Hematopoietic multipotent progenitor cell treated with erythropoietin and hydrocortisone succinate and interleukin-3 and kit ligand, for 17 days (in vitro differentiated cells): ENCODE results near the gene IL27RA.

Source experiments
- DNase-seq: peaks from one replicate; pipeline ENCODE4 v3.0.0-alpha.2; 2015; ENCODE audit warnings: low spot score

The IL27RA gene

DNA sequence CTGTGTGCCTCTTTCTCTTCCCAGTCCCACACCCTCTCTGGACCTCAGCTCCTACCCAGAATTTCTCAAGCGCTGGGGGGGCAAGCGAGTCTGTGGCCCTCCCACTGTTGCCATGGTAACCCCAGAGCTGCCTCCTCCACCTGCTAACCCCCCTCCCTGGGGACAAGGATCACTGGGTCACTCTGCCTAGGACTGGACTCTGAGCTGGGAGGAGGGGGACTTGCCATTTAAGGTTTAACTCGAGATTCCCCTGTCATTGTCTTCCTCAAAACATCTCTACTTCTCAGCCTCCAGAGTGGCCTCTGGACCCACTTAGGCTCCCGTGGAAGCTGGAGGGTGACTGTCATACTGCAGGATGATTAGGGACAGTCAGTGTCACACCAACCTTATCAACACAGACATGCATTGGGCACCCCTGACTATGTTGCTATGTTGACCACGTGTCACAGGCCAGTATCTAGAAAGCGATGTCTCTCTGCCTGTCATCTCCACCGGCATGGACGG is 28.1 kb downstream of the IL27RA start:
- peak; percentile 19 for DNase-seq

DNA sequence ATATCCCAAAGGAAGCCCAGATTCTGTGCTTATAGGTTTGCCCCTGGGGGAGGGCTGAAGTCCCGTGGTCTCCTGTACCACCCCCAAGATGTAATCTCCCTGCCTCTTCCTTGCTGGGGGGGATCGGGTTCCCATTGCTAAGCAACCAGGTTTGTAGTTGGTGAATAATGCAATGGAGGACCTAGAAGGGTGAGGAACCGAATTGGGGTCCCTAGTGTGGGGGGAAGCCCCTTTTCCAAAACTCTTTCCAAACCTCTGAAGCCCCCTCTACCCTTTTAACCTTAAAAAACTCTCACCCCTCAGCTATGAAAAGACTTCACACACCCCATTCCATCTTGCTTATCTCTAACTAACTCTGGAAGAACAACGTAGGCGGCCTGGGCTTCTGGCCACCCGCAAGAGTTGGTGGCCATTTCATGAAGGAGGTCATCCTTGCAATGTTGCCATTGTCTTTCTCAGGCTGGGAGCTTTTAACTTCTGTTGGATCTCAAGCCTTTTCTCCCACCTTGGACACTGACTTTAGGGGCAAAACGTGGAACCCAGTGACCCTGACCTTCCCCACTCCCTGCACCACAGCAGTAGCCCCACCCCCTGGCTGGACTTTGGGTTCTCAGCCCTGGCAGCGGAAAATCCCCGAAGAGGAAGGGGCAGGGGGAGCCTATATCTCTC is 29.7 kb downstream of the IL27RA start:
- no peak for DNase-seq

DNA sequence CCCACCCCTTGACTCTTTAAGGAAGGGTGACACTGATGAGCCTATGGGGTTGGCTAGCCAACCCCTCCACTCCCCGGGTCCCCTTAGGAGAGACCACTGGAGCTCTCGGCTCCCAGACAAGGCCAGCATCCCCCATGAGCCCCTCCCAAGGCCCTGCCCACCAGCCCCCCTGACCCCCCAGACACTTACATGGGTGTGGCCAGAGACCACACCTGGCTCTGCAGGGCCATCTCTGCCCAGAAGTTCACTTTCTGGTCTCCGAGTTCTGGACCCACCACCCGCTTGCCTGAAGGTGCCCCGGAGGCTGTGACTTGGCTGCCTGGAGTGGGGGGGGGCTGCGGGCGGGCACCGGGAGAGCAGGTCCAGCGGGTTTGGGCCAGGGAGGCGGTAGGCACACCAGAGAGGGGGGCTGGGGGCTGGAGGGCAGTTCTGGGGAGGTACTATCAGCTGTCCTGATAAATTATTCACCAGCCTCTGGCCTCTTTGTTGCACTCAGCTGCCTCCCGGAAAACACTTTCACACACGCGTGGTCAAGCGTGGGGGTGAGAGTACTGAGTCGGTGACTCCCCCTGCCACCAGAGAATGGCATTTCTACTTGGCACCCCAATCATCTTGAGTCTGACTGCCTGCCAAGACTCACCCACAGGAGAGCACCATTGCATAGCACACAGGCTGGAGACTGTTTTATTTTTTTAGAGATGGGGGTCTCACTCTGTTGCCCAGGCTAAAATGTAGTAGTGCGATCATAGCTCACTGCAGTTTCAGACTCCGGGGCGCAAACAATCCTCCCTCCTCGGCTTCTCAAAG is 30.4 kb downstream of the IL27RA start, which contains the start of gene PALM3:
Gene PALM3, minus strand, starts transcription at position 326 of the 807 bp plus-strand sequence. Its CDS starts 96 bp downstream, at position 230.
- no peak for DNase-seq

DNA sequence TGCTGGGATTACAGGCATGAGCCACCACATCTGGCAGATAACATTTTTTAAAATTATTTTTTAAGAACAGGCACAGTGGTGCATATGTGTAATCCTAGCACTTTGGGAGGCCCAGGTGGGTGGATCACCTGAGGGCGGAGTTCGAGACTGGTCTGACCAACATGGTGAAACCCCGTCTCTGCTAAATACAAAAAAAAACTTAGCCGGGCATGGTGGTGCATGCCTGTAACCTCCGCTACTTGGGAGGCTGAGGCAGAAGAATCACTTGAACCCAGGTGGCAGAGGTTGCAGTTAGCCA is 30.9 kb downstream of the IL27RA start:
- no peak for DNase-seq

DNA sequence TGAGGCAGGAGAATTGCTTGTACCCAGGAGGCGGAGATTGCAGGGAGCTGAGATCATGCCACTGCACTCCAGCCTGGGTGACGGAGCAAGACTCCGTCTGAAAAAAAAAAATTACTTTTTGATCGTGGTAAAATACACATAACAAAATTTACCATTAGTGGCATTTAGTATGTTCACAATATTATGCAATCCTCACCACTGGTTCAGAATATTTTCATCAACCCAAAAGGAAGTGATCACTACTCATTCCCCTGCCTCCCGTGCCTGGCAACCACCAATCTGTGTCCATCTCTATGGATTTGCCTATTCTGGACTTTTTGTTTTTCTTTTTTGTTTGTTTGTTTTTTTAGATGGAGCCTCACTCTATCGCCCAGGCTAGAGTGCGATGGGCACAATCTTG is 31.5 kb downstream of the IL27RA start:
- no peak for DNase-seq

DNA sequence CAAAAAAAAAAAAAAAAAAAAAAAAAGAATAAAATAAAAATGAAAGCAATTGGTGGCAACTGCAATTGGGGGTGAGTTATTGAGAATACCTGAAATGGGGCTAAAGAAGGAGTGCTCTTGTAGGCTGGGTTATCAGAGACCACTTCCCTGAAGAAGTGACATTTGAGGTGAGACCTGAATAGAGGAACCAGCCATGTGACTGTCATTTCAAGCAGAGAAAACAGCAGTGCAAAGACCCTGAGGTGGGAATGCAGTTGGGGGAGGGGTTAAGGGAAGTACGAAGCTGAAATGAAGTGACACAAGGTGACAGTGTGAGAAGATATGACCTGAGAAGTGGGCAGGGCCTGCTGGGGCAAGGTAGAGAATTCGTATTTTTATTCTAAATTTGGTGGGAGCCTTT is 34.6 kb downstream of the IL27RA start:
- DNase-seq = no peak

DNA sequence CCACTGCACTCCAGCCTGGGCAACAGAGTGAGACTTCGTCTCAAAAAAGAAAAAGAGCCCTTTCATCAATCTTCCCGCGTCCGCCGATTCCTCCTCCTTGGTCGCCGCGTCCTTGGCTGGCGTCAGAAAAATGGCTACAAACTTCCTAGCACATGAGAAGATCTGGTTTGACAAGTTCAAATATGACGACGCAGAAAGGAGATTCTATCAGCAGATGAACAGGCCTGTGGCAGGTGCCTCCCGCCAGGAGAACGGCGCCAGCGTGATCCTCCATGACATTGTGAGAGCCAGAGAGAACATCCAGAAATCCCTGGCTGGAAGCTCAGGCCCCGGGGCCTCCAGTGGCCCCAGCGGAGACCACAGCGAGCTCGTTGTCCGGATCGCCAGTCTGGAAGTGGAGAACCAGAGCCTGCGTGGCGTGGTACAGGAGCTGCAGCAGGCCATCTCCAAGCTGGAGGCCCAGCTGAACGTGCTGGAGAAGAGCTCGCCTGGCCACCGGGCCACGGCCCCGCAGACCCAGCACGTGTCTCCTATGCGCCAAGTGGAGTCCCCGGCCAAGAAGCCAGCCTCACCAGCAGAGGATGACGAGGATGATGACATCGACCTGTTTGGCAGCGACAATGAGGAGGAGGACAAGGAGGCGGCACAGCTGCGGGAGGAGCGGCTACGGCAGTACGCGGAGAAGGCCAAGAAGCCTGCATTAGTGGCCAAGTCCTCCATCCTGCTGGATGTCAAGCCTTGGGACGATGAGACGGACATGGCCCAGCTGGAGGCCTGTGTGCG is 38.9 kb downstream of the IL27RA start:
- DNase-seq = no peak

DNA sequence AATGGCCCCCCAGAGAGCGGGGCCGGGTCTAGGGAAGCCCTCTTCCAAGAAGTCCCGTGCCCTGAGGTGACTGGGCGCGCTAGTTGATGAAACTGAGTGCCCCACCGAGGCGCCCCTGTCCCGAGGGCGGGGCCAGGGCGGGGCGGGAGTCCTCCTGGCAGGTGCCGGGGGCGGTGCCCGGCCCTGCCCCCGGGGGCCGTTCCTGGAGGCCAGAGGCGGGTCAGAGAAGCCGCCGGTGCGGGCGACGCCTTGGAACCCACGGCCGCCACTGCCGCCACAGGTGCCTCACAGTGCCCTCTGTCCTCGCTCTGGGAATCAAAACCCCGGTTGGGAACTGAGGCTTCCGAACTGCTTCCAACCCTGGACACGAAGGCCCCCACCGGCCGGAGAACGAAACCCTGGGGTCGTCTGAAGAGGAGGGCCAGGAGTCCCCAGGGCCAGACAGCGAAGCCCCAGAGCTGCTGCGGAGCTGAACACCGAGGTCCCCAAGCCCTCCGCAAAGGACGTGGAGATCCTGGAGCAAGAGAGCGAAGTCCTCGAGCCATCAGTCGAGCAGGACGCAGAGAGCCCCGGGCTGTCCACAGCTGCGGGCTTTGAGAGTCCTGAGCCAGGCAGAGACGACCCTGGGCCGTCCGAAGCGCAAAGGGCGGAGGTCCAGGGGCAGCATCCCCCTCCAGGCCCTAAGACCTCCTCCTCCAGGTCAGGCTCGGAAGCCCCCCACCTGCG is 41.1 kb downstream of the IL27RA start, which contains the start of gene MISP3:
Gene MISP3, plus strand, starts transcription at position 252 of the 726 bp plus-strand sequence. CDS start 524 bp downstream, outside the sequence.
- peak; percentile 56 for DNase-seq

DNA sequence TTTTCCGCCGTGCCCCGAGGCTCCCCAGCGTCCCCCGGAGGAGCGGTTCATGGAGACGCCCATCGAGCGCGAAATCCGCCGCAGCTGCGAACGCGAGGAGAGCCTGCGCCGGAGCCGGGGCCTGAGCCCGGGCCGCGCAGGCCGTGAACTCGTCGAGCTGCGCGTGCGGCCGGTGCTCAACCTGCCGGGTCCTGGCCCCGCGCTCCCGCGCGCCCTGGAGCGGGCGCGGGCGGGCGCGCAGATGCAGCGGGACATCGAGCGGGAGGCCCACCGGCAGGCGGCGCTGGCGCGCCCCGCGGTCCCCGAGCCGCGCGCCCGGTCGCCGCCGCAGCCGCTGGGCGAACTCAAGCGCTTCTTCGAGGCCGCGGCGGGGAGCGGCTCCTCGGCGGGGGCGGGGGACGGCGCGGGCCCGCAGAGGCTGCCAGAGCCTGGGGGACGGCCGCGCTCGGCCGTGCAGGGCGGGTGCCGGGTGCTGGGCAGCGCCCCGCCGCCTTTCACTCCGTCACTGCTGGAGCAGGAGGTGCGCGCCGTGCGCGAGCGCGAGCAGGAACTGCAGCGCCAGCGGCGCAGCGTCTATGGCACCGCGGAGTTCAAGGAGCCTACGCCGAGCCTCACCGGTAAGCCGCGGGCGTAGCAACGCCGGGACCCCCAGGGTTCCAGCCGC is 41.8 kb downstream of the IL27RA start:
- peak; percentile 78 for DNase-seq

DNA sequence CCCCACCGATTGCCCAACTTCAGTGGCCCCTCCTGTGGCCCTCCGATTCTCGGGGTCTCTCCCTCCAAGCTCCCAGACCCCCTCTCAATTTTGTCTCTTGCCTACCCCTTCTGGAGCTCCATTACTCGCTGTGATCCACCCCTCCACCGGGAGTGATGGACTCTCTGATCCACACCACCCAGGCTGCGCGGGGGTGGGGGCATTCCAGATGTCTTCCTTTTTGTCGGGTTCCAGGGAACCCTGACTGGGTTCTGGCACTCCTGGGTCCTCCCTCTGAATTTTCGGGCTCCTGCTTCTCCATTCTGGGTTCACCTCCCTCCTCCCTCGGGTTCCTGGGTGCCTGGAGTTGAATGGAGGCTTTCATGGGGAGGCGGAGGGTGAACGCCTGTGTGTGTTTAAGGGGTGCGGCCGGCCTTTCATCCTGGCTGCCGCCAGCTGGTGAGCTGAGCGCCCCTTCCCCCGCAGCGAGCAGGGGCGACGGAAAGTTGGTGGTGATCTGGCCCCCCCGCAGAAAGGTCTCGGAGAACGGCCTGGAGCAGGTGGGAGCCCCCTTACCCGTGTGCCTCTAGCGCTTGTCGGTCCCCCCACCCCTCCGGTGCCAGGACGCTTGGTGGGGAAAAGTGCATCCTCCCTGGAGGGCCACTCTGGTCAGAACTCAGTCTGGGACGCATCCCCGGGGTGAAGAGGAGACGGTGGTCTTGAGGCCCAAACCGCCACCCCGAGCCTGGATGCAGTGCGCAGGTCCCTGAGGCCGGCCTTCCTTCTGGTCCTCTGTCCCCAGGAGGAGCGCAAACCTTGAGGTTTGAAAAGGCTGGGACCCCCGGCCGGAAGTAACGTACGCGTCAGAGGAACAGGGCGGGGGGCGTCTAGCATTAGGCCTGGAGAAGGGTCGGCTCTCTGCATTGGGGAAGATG is 42.6 kb downstream of the IL27RA start:
- DNase-seq = peak; percentile 39

DNA sequence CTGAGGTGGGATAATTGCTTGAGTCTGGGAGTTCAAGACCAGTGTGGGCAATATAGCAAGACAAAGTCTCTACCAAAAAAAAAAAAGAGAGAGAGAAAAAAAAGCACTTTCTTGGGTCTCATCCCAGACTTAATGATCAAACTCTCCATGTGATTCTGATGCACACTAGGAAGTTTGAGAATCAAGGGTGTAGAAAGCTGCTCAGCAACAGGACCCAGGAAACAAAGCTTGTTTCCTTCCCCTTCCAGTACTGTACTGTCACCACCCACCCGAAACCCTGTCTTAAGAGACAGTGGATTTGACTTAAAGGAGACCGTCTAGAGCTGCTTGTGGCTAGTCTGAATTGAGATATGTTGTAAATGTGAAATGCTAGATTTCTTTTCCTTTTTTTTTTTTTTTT is 46.8 kb downstream of the IL27RA start:
- DNase-seq = no peak

DNA sequence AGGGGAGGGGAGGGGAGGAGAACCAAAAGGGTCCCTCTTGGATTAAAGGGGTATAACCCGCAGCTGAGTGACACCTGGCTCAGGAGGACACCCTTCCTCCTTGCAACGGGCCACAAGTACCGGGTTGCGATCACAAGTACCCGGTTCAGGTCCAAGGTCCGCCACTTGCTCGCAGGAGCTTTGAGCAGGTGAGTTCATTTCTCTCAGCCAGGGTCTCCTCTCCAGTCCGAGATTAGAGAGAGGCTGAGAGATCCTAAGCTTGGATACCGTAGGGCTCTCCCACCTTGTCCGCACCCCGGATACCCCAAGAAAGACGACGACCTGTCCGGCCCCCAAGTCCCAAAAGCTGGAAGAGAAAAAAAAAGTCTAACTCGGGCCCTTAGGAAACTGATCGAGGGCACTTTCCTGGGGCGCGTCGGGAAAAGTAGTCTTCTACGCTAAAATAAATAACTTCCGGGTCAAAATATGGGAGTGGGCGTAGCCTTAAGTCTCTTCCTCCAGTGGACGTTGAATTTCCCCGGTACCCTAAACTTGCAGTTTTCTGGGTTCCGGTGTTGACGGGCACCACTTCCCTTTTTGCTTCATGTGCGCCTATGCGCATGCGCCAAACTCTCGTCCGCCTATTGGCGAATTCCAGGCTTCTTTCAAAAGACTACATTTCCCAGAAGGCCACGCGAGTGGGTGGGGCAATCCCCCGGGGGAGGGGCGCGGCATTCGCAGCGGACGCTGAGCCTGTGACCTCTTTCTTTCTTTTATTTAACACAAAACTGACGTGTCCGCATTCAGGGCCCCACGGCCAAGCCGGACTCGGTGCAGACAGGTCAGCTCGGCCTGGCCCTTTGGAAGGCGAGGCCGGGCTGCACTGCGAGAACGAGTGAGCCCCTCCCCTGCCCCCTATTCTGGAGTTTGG is 49.6 kb downstream of the IL27RA start:
- DNase-seq = peak; percentile 100

DNA sequence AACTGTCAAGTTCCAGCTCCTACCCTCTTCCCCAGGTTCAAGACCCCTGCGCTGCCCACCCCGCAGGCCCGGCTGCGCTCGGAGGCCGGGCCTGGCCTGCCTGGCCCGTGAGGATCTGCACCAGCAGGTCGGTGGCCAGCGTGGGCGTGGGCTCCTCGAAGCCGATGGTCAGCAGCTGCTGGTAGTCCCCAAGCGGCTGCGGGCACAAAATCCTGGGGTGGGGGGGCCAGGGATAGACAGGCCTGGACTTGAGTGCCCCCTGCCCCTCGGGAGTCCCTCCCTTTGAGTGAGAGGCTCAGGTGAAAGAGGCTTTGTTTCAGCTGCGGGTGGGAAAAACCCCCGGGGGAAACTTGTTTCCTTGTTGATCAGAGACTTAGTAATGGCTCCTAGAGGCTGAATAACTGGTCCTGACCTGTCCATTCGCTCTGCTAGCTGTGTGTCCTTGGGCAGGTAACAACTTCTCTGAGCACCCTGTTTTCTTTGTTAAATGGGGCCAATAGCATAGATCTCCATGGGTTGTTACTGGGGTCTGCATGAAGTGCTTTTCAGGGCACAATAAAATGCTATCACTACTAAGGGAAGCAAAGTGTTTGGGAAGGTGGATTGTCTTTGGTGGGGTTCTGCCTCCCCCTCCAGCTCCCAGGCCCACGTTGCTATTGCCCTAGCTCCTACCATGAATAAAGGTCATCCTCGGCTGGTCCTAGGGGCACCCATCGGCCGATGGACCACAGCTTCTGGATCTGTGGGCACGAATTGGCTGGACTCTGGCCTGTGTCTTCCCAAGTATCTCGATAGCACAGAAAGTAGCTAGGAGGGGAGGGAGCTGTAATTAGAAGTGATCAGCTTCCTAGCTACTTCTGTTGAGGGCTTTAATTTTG is 50.5 kb downstream of the IL27RA start:
- no peak for DNase-seq

DNA sequence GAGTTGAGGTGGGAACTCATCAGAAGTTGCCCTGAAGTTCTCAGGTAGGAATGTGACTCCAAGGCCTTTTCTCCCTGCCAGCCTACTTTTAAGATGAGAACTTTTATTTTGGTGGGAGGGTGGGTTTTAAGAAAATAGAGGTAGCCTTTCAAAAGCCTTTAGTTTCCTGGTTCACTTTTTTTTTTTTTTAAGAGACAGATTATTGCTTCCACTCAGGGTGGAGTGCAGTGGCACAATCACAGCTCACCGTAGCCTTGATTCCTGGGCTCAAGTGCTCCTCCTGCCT is 51.1 kb downstream of the IL27RA start:
- DNase-seq = no peak

DNA sequence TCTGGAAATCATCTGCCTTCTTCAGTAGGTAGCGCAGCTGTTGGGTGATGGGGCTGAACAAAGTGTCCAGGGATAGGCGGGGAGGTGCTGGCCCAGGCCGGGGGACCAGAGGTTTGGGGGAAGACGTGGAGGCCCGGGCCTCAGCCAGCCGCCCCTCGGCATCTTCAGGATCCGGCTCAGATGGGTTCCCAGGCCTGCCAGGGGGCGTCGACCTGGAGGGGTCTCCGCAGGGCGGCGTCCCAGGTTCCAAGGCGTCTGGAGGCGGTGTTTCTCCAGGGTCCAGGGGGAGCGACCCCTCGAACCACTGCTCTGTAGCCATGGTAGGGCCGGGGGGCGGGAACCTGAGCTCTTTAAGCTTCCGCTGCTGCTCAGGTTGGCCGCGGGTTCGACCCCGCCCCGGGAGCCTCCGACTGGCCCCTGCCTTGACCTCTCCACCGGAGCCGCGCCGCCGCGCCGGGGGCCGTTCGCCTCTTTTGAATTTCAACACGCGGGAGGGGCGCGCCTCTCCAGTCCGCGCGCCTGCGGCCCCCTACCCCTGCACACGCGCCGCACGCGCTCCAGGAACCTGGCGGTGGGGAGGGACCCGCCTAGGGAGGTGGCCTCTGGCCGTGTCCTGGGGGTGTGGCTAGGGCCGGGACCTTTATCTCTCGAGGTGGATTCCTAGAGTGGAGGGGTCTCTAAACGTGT is 53.9 kb downstream of the IL27RA start, which contains the start of gene C19orf67:
Gene C19orf67, minus strand, starts transcription at position 475 of the 687 bp plus-strand sequence. Its CDS starts 156 bp downstream, at position 319.
- no peak for DNase-seq

DNA sequence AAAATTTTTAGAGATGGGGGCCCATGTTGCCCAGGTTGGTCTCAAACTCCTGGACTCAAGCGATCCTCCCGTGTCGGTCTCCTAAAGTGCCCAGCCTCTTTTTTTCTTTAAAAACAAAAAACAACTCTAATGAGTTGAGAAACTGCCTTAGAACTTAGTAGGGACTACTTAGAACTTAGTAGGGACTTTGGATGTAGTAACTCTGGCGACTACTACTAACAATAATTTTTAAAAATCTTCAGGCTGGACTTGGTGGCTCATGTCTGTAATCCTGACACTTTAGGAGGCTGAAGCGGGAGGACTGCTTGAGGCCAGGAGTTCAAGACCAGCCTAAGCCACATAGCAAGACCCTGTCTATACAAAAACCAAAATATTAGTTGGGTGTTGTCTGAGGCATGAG is 54.5 kb downstream of the IL27RA start:
- DNase-seq = no peak

DNA sequence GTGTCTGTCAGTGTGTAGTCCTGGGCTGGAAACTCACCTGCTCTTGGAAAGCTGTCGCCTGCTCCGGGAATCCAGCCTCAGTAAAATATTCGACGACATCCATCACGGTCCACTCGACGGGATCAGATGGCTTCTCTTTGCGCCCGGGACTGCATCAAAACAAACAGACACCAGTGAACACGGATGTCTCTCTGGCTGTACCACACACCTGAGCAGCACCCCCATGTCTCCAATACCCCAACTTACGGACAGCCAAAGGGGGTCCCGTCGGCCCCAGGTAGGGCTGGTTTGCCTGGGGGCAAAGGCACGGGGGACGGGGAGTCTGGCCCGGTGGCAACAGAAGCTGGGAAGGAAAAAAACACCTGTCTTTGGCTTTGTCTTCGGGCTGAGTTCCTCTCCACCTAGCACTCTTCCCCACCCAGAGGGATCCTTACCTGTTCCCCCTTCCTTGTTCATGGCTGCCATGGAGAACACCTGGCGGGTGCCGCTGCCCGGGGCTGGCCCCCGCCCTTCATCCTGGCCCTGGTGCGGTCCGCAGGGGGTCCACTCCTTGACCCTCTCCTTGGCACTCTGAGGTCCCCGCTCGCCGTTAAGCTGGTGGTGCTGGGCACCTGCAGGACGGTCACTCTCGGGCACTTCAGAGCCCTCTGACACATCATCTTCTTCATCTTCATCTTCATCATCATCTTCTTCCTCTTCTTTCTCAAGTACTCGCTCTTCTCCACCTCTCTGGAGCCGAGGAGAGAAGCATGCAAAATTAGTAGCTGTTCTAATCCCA is 57.3 kb downstream of the IL27RA start:
- no peak for DNase-seq
